Activated CD8-positive, alpha-beta memory T cell treated with anti-CD3 and anti-CD28 coated beads, Interleukin-2, amount 50 U/mL, for 24 hours (primary cell): ENCODE data around the gene ZNF148.
"Not testable (repeated sequence)": the region's sequence is repeated elsewhere in the genome, so short reads cannot be mapped to it uniquely, and the experiment has no call there.

Source experiments
- DNase-seq: peaks from one replicate; pipeline ENCODE4 v3.0.0-alpha.2; 2020; ENCODE audit errors: extremely low read depth

ZNF148 gene

DNA sequence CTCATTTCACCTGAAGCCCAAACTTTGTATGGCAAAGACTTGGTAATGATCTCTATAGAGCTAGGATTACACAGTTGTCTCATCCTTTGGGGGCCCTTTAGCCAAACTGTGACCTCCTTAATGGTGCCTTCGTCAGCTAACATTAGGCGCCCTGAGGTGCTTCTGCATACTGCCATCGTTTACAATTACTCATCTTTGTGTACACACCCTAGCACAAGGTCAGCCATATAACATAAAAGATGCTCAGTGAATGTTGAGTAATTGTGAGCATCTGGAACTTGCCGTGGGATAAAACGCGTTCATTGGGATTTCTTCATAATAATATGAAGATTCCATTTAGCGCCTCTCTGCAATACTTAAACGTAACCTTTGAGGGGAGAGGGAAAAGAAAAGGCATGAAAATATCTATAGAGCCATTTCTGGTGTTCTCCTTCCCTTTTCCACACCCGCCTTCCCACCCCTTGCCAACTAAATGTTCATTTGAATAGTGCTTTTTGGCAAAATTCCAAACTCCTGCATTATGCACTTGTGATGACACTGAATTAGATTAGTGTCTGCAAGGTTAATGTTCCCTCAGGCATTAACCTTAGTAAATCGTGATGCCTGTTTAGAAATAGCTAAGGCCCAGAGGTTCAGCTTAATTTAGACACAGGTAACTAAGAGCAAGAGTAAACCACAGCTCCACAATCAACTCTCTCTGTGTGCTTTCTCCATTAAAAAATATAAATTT, 990 bp upstream of the ZNF148 start:
- DNase-seq = no peak

DNA sequence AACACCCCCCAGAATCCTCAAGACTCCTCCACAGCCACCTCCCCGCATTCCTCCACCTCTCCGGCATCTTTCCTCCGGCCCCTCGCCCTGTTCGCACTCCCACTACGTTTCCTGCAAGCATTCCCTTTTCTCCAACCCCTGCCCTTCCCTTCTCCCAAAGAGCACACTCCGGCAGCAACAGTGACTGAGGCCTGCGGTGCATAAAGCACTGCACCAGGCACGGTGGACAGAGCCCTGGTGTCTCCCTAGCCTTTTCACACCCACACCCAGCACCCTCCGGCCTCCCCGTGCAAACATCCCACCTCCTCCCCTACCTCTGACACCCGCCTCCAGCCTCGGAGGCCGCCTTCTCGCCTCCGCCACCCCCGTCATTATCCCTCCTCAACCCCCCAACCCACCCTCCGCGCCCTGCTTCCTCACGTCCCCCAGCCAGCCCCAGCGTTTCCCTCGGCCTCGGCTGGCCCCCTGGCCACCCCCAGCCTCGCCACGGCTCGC, 577 bp downstream of the ZNF148 start:
- no peak for DNase-seq

DNA sequence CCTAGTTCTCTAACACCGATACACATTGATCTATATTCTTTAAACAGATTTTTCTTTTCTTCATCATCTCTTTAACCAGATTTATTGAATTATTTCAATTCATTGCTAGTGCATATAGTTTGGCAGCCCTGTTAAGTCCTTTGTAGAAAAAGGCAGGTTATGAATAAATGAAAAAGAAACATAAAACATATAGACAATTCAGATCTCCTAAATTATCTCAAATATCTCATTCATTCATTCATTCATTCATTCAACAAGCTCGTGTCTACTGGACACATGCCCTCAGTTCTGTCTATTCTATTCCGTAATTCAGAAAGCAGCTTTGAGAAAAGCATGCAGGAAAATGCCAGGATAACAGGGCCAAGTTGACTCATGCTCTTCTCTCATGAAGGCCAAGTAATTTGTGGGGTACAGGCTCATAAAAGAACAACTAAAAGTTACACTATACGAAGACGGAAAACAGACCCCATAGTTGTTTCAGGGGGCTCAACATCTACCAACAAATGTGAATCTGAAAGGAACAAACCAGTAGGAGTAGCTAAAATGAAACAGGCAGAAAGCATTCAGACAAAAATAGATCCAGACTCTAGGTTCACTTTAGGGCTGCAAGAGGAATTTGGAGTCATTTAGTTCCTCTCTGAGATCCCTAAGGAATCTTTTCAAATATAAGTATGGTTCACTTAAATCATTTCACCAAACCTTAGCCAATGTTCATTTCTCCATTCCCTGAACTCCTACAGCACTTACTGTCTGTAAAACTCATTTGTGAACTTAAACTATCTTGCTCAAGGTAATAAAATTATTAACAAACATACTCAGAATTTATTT, 7.5 kb downstream of the ZNF148 start:
- no peak for DNase-seq

DNA sequence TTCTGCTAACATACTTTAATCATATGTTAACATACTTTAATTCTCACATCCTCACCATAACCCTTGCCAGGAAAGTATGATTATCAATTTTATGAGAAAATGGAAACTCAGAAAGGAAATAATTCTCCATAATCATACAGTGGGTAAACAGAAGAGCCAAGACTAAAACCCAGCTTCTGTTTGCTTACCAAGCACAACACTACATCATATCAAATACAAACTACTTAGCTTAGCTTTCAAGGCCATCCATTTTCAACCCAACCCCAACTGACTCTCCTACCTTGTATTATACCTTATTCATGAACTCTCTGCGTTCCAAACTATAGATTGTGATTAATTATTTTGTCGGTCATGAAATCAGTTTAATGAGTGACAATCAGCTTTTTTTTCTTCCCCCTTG, 9.0 kb downstream of the ZNF148 start:
- no peak for DNase-seq

DNA sequence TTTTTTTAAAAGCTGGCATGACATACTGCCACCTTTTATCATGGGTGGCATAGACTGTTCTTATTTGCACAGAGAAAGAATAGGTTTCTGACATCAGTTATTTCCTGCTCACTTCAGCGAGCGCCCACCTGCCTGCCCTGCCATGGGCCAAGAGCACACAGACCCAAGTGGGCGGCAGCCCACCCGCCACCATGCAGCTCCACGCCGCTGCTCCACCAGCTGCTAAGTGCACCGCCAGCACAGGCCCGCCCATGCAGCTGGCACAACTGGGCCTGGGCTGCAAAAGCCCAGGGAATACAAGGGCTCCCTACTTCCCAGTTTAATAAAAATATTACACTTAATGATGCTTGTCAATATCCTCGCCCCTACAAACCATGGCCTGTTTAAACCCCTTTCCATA, 15.4 kb downstream of the ZNF148 start:
- DNase-seq = no peak

DNA sequence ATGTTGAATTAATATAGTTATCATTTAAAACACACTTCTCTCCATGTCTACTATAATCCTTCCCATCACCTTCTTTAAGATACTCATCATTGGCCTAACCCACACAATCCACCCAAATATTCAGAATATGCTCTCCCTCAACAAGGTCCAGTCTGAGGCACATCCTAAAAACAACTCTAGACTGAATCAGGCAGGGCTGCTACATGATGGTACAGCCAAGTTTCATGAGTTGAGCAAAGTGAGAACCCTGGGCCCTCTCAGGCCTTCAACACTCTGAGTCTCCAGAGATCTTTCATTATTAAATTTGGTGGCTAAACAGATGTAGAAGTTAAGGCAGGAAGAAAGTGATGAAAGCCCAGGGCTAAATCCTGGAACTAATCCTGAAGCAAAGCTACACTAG, 16.2 kb downstream of the ZNF148 start:
- DNase-seq = no peak

DNA sequence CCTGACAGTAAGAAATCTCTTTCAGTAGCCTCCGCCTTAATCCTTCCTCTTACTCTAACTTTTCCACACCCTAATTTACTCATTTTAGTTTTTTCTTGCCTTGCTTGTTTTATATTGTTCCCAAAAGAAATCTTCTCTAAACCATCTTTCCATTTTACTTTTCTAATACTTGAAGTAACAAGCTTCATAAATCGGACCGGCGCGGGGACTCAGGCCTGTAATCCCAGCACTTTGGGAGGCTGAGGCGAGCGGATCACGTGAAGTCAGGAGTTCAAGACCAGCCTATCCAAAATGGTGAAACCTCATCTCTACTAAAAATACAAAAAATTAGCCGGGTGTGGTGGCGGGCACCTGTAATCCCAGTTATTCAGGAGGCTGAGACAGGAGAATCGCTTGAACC, 17.3 kb downstream of the ZNF148 start:
- no peak for DNase-seq

DNA sequence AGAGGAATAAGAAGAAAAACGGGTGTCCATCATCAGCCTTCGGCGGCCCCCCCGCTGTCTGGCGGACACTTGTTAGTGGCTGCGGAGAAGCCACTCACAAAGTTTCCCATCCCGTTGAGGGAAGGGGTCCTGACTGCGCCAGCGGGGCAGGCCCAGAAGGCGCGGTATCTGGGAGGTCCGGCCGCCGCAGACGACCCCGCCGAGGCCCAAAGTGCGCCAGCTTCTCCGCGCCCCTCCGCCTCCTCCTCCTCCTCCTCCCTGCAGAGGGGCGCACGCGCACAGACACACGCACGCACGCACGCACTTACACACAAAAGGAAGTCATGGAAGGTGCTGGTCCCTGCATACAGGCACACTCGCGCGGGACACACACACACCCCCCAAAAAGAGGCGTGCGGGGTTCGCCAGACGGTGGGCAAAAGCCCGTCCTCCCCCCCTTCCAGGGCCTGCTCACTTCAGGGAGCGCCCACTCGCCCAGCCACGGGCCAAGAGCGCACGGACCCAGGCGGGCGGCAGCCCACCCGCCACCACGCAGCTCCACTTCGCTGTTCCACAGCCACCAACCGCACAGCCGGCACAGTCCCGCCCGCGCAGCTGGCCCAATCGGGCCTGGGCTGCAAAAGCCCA, 18.0 kb downstream of the ZNF148 start:
- DNase-seq = no peak

DNA sequence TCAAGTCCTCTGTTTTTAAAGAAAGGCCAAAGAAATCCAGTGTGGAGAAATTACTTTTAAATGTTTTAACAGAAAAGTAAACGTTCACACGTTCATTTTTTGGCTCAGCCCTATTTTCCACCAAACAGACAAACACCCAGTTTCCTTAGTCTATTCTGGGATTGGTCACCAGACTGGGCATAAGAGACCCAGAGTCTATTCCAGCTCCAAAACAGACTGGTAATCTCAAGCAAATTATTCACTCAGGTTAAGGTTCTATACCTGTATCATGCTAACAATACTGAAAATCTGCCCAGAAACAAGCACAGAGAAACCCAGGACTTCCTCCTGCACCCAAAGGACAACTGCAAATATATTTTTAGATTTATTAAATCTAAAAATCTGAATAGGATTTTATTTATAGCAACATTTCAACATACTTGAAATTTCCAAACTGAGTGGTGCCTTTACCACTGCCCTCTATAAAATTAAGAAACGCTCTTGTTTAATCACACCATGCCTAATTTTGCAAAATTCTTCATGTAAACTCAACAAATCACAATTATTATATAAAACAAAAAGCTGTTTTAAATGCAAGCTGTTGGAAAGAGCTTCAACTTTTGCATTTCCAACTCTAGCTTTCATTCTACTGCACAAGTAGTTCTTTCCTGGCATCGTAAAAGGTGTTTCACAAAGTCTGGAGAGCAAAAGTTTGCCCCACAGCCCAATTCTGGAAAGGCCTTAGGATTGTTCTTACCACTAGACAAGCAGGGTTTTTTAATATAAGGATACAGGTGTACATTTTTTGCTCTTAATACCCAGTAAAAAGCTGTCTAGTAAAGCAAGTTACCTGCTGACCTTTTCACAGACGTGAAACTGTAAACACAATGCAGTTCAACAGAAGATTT, 18.7 kb downstream of the ZNF148 start:
- no peak for DNase-seq

DNA sequence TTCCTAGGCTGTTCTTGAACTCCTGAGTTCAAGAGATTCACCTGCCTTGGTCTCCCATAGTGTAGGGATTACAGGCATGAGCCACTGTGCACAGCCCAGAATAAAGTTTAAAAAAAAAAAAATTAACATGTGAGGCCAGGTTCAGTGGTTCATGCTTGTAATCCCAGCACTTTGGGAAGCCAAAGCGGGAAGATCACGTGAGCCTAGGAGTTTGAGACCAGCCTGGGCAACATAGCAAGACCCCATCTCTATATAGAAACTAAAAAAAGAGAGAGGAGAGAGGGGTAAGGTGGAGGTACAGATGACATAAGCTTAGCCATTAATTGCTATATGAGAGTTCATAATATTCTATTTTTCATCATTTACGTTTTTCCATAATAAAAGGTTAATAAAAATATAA, 21.5 kb downstream of the ZNF148 start:
- DNase-seq = no peak

DNA sequence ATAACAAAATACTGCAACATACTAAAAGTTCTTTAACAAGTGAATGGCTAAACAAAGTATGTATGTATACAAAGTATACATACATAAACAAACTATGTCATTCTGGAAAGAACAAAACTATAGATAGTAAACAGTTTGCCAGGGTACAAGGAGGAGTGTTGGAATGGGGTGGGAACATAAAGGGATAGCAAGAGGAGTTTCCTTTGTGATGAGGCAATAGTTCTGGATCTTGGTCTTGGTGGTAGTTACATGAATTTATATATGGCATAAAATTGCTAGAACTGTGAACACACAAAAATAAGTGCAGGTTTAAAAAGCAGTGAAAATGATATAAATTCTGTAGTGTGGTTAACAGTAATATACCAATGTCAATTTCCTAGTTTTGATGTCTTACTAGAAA, 22.0 kb downstream of the ZNF148 start:
- no peak for DNase-seq

DNA sequence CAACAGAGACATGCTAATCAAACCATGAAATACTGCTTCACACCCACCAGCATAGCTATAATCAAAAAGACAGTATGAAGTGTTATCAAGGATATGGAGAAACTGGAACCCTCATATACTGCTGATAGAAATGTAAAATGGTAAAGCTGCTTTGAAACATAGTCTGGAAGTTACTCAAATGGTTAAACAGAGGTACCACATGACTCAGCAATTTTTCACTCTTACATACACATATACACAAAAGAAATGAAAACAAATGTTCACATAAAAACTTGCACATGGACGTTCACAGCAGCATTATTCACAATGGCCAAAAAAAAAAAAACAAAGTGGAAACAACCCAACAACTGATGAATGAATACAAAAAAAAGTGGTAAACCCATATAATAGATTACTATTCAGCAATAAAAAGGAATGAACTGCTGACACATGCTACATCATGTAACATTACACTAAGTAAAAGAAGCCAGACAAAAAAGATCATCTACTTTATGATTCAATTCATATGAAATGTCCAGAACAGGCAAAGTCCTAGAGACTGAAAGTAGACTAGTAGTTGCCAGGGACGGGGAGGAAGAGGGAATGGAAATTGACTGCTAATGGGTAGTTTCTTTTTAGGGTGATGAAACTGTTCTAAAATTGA, 23.2 kb downstream of the ZNF148 start:
- DNase-seq = no peak

DNA sequence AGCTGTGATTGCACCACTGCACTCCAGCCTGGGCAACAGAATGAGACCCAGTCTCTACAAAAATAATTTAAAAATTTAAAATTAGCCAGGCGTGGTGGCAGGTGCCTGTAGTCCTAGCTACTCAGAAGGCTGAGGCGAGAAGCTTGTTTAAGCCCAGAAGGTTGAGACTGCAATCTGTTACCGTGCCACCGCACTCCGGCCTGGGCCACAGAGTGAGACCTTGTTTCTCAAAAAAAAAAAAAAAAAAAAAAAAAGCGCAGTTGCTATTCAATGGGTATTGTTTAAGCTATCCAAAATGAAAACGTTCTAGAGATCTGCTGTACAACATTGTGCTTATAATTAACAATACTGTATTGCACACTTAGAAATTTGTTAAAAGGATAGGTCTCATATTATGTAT, 24.0 kb downstream of the ZNF148 start:
- DNase-seq = no peak

DNA sequence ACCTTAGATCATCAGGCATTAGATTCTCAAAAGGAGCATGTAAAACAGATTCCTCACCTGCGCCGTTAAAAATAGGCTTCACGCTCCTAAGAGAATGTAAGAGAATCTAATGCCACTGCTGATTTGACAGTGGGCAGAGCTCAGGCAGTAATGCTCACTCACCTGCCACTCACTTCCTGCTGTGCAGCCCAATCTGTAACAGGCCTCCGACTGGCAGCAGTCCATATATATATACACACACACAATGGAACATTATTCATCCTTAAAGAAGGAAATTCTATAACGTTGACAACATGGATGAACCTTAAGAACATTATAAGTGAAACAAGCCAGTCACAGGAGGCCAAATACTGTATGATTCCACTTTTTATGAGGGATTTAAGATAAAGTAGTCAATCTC, 24.5 kb downstream of the ZNF148 start:
- no peak for DNase-seq

DNA sequence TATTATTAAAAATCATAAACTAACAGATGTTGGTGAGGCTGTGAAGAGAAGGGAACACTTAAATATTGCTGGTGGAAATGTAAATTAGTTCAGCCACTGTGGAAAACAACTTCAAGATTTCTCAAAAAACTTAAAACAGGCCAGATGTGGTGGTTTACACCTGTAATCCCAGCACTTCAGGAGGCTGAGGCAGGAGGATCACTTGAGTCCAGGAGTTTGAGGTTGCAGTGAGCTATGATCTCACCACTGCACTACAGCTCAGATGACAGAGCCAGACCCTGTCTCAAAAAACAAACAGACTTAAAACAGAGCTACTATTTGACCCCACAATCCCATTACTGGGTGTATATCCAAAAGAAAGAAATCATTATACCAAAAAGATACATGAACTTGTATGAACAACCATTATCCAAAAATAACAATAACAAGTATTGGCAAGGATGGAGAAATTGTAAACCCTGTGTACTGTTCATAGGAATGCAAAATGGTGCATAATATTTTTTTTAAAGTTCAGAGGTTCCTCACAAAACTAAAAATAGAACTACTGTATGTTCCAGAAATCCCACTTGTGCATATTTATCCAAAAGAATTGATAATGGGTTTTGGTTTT, 25.5 kb downstream of the ZNF148 start:
- no peak for DNase-seq

DNA sequence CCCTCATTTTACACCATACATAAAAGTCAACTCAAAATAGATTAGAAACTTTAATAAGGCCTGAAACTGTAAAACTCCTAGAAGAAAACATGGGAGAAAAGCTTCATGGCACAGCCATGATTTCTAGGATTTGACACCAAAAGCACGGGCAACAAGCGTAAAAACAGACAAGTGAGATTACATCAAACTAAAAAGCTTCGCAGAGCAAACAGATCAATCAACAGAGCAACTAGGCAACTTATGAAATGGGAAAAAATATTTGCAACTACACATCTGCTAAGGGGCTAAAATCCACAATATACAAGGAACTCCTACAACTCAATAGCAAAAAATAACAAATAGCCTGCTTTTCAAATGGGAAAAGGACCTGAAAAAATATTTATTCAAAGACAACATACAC, 26.1 kb downstream of the ZNF148 start:
- DNase-seq = no peak

DNA sequence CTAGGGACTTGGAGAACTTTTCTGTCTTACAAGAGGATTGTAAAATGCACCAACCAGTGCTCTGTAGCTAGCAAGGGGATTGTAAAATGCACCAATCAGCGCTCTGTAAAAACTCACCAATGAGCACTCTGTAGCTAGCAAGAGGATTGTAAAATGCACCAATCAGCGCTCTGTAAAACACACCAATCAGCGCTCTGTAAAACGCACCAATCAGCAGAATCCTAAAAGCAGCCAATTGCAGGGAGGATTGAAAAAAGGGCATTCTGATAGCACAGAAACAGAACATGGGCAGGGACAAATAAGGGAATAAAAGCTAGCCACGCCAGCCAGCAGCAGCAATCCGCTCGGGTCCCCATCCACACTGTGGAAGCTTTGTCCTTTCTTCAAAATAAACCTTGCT, 31.8 kb downstream of the ZNF148 start:
- not testable (repeated sequence) for DNase-seq

DNA sequence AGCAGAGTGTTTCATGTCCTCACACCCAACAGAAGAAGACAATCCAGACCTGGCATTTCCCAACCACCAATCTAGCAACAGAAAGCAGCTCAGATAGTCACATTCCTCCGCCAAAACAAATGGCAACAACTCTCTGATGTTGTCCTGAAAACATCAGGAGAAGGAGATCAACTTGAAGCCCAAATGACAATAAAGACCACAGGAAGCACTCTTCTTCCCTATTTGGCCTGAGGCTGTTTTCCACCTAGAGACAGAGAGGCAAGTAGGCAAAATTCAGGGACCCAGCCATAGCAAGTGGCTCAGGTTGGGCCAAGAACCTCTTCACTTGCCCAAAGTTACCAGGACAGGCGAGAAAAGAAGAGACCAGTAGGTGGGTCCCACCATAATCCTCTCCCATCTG, 35.0 kb downstream of the ZNF148 start:
- DNase-seq = no peak

DNA sequence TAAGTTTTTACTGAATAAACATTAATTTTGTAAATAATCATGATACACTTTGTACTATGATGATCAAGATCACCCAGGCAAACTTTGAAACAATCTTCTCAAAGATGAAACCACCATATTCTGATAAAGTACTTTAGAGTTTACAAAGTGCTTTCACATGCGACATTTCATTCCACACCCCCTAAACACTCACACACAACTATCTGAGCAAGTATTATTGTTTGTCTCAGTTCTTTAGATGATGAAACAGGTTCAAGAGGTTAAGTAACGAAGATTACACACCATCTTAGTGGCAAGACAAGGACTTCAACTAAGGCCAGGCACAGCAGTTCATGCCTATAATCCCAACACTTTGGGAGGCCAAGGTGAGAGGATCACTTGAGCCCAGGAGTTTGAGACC, 37.6 kb downstream of the ZNF148 start:
- no peak for DNase-seq

DNA sequence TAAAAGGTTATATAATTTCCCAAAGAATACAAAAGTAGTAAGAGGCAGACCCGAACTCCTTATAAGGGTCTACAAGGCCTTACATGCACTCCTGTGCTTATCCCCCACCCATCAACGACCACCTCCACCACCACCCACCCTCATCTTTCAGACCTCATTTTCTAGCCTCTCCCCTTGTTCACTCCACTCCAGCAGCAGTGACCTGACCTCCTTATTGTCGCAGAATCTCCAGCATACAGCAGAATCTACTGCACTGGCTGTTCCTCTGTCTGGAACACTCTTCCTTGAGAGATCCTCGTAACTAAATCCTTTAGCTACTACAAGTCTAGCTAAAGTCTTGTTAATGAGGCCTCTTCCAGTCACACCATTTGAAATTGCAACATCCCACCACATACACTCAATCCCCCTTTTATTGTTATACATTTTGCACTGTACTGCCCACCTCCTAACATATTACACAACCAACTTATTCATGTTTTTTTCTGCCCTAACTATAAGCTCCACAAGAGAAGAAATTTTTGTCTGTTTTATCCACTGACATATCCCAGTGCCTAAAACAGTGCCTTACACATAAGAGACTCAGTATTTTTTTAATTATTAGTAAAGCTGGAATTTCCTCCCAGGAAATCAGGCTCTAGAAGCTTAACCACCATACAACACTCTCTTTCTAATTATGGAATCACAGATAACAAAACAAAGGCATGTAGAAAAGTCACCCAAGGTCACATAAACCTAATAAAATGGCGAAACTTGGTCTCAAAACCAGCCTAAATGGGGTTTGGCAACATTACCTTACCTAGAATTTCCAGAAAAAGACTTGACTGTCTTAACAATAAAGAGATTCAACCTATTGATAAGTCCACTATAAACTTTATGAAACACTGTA, 40.2 kb downstream of the ZNF148 start:
- no peak for DNase-seq
